Panc1 (cell line): ENCODE data around the gene CFDP1.

Experiments used
- CTCF ChIP-seq: fragments of 450-650 bp; IDR thresholded peaks from 2 replicates; pipeline ENCODE4 v1.5.1; 2017; ENCODE audit warnings: mild to moderate bottlenecking
- REST ChIP-seq, 2 experiments: IDR thresholded peaks; 2 replicates each; pipeline ENCODE4 v1.6.1; 2011 to 2012; ENCODE audit warnings: low read depth in 2 of 2, control low read depth in 1 of 2, low read length in 1 of 2, mild to moderate bottlenecking in 1 of 2, moderate library complexity in 1 of 2; ENCODE audit not compliant: insufficient read depth in 1 of 2

- TF ChIP-seq CTCF (peak; percentile 99), REST (IDR thresholded peaks at IDR 0.05; ENCODE audit: insufficient read depth in 1 of 2, low read depth in 2 of 2, low read length in 1 of 2) (0 out of 4 replicates have a peak, but pooled peaks of 1 of the 2 experiments have one; percentile 19)
Measured at GRCh38 chr16:75464122-75464918, 31.0 kb upstream of the CFDP1 start, which contains the start of gene TMEM170A.
